Nephron progenitor cell (in vitro differentiated cells): ENCODE results near the gene GGACT.
A peak's percentile ranks its signal among the peaks of the same experiment; 100 is the strongest.

Experiments used
- DNase-seq: peaks from one replicate; pipeline ENCODE4 v3.0.0; 2021
- H3K27ac Mint-ChIP-seq: 2 replicates; pipeline ENCODE4 v1.8.0; 2021; ENCODE audit warnings: mild to moderate bottlenecking, moderate library complexity, mixed read lengths
- H3K27me3 Mint-ChIP-seq: 2 replicates; pipeline ENCODE4 v1.8.0; 2021; ENCODE audit warnings: mild to moderate bottlenecking, low read depth, mixed read lengths; ENCODE audit not compliant: poor library complexity
- H3K36me3 Mint-ChIP-seq: 2 replicates; pipeline ENCODE4 v1.8.0; 2021; ENCODE audit warnings: low read depth, mixed read lengths
- H3K4me1 Mint-ChIP-seq: 2 replicates; pipeline ENCODE4 v1.8.0; 2021; ENCODE audit warnings: mixed read lengths
- H3K4me3 Mint-ChIP-seq: 2 replicates; pipeline ENCODE4 v1.8.0; 2021; ENCODE audit warnings: mild to moderate bottlenecking, moderate library complexity, mixed read lengths
- H3K9me3 Mint-ChIP-seq: 2 replicates; pipeline ENCODE4 v1.8.0; 2021; ENCODE audit warnings: mild to moderate bottlenecking, moderate library complexity, mixed read lengths
- CTCF ChIP-seq: fragments of 200-600 bp; sonication (generic); IDR thresholded peaks from 2 replicates; pipeline ENCODE4 v1.5.0; 2021; ENCODE audit warnings: antibody characterized with exemption

The GGACT gene

GRCh38 chr13:100534147-100534843, 54.3 kb downstream of the GGACT start:
- H3K4me3 Mint-ChIP-seq, result no peak overlapping the region
- peaks cover 8% of the 10 kb centered on the region for H3K27me3 Mint-ChIP-seq
- peaks cover 42% of the 10 kb centered on the region for H3K4me1 Mint-ChIP-seq
- DNase-seq, result no peak
- peaks cover 44% of the 10 kb centered on the region for H3K36me3 Mint-ChIP-seq
- H3K27ac Mint-ChIP-seq, result no peak overlapping the region
- peaks cover 11% of the 10 kb centered on the region for H3K9me3 Mint-ChIP-seq
- no peak for TF ChIP-seq CTCF

GRCh38 chr13:100533588-100534041, 55.0 kb downstream of the GGACT start:
- Mint-ChIP-seq H3K27ac (no peak overlapping the region), H3K4me3 (no peak overlapping the region), H3K36me3 (peaks cover 45% of the 10 kb centered on the region), H3K27me3 (peaks cover 8% of the 10 kb centered on the region), H3K4me1 (peaks cover 42% of the 10 kb centered on the region), H3K9me3 (peaks cover 6% of the 10 kb centered on the region)
- no peak for DNase-seq
- no peak for TF ChIP-seq CTCF

DNA sequence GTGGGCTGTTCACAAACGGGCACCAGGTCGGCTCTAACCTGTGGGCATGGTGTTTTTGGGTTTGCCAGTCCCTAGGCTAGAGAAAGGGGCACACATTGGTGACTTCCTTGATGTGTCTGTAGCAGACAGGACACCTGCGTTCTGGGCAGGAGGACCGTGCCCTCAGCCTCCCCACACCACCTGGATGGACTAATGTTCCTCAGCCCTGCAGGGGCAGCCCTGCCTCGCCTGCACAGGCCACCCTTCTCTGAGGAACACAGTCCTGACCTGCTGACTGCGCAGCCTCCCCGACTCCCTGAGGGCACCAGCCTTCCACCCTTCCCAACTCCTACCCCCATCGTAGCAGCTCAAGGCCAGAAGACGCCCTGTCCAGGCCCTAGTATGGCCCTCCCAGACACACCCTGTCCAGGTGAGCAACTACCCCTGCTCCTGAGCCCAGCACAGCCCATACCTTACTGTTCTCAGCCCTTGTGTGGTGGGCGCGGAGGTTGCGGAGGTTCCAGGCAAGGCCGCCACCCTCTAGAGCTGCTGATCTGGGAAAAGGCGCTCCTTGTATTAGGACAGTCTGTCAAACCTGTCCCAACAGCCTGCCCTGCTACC, 55.7 kb downstream of the GGACT start:
- peaks cover 6% of the 10 kb centered on the region for H3K9me3 Mint-ChIP-seq
- H3K4me3 Mint-ChIP-seq, result no peak overlapping the region
- peaks cover 51% of the 10 kb centered on the region for H3K36me3 Mint-ChIP-seq
- no peak for DNase-seq
- no peak overlapping the region for H3K27ac Mint-ChIP-seq
- H3K27me3 Mint-ChIP-seq, result peaks cover 8% of the 10 kb centered on the region
- TF ChIP-seq CTCF, result no peak
- H3K4me1 Mint-ChIP-seq, result peaks cover 42% of the 10 kb centered on the region

DNA sequence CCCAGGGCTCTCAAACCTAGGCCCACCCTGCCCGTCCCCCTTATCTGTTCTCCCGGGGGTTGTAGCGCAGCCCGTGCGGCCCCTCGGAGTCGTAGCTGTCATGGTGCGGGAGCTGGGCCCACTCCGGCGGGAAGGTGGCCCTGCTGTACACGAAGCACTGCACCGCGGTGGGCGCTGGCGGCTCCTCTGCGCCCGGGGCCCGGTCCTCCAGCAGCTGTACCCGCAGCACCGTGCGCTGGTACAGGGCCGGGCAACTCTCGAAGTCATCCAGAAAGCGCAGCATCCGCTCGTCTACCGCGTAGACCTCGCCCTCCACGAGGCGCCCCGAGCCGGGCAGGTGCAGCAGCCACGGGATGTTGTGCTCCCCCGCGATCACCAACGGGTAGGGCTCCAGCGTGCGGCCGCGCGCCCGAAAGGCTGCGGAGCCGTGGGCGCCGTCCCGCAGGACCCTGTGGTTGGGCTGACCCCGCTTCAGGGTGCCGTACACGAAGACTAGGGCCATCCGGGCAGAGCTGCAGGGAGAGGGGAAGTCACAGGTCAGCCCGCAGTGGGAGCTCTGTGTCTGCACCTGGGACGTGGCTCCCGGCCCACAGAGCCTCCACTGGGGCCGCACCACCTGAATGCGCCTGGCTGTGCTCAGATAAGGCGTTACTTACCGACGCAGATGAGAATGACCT, 56.4 kb downstream of the GGACT start:
- no peak for DNase-seq
- Mint-ChIP-seq H3K27ac (no peak overlapping the region), H3K9me3 (peaks cover under 1% of the 10 kb centered on the region), H3K4me1 (peaks cover 35% of the 10 kb centered on the region), H3K36me3 (peaks cover 50% of the 10 kb centered on the region), H3K4me3 (no peak overlapping the region), H3K27me3 (peaks cover 8% of the 10 kb centered on the region)
- no peak for TF ChIP-seq CTCF

DNA sequence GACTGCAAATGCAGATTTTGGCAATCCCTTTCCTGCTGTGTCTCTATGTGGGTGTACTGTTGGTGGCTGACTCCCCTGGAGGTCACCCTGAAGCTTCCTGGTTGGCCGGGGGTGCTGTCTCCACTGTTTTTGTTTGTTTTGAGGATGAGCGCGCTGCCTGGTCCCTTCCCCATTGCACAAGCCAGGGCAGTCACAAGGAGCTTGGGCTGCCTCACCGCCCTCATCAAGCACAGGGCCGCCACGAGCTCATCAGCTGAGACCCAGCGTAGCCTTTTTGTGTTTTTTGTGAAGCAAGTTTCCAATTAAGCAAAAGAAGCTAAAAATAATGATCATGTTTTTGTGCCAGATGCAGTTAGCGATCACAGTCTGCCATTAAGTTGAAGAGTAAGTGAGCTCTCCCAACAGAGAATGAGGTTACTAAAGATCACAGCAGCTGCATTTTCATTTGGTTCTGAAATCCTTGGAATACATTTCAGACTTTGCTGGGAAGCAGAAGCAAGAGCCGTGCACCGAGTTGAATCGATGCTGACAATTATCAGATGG, 57.8 kb downstream of the GGACT start:
- Mint-ChIP-seq H3K27ac (peak overlapping the region; percentile 69), H3K4me1 (peaks cover 39% of the 10 kb centered on the region)
- DNase-seq, result no peak

More for the DNA sequence above, 57.8 kb downstream of the GGACT start:
- H3K4me3 Mint-ChIP-seq, result no peak overlapping the region
- no peaks in the 10 kb centered on the region for H3K9me3 Mint-ChIP-seq
- peaks cover 49% of the 10 kb centered on the region for H3K36me3 Mint-ChIP-seq
- no peak for TF ChIP-seq CTCF
- peaks cover 4% of the 10 kb centered on the region for H3K27me3 Mint-ChIP-seq
